HepG2 (cell line): Measurements from ENCODE around the gene CDH23. TPM values are rescaled to one million over a fixed set of nuclear protein-coding genes. Genes with fewer than 3 reads are reported as not detected.

Source experiments
- ATAC-seq: fragments of 200-7000 bp; cut with Tn5 transposase; 3 replicates; pipeline ENCODE4 v1.9.1; 2020; ENCODE audit warnings: mild to moderate bottlenecking, moderate library complexity
- BruUV-seq: library from RNA; stranded (reverse); fragments of 400-500 nt; replicated peaks from 2 replicates; lab custom pipeline; 2021; lab: Mats Ljungman, UMichigan
- CTCF ChIA-PET: fragments of 300-600 bp; formaldehyde crosslinking; extraction: SDS; loops from one replicate; lab custom pipeline; 2021; ENCODE audit warnings: low total read pairs, inconsistent platforms, low intra/inter-chr PET ratio; lab: Yijun Ruan, JAX
- POLR2A ChIA-PET: fragments of 350-600 bp; sonication (Branson Sonifier 250); formaldehyde crosslinking; loops from one replicate; lab custom pipeline; 2020; ENCODE audit warnings: antibody characterized with exemption, inconsistent platforms; lab: Yijun Ruan, JAX
- DNase-seq: peaks from one replicate; pipeline ENCODE4 v3.0.0-alpha.2; 2015; ENCODE audit warnings: low spot score
- FAIRE-seq: peaks from 3 replicates; lab custom pipeline; 2011; peaks lifted over from hg19 to GRCh38; lab: Jason Lieb, UNC
- H2AFZ ChIP-seq: one replicate; pipeline ENCODE4 v1.6.1; 2011; ENCODE audit warnings: low read length, inconsistent platforms
- H3K27ac ChIP-seq: fragments of 300-600 bp; 3 replicates; pipeline ENCODE4 v1.8.0; 2011; ENCODE audit warnings: mixed run types, mild to moderate bottlenecking, mixed read lengths, low read length, inconsistent platforms; ENCODE audit not compliant: insufficient read depth; ENCODE audit errors: extremely low read length
- H3K27me3 ChIP-seq, 2 experiments: fragments of 200-600 bp in 1 of 2; 2 replicates in 1 of 2; 3 replicates in 1 of 2; pipeline versions ENCODE4 v1.6.0 to v1.8.0; 2011; ENCODE audit warnings: low read length in 2 of 2, mild to moderate bottlenecking in 2 of 2, moderate library complexity in 2 of 2, inconsistent platforms in 1 of 2; ENCODE audit not compliant: insufficient read depth in 2 of 2, control insufficient read depth in 1 of 2
- H3K36me3 ChIP-seq, 2 experiments: fragments of 200-600 bp in 1 of 2; replicated peaks in 1 of 2; 2 replicates in 1 of 2; 3 replicates in 1 of 2; pipeline versions ENCODE4 v1.5.1 to v1.8.0; 2011; ENCODE audit warnings: low read length in 2 of 2, inconsistent platforms in 1 of 2; ENCODE audit not compliant: insufficient read depth in 2 of 2, control insufficient read depth in 1 of 2
- H3K4me1 ChIP-seq: 2 replicates; pipeline ENCODE4 v1.5.1; 2012; ENCODE audit warnings: low read length, inconsistent platforms; ENCODE audit not compliant: insufficient read depth
- H3K4me2 ChIP-seq: 2 replicates; pipeline ENCODE4 v1.6.0; 2011; ENCODE audit warnings: low read depth, low read length, inconsistent platforms
- H3K4me3 ChIP-seq, 3 experiments: fragments of 200-600 bp in 1 of 3; sonication (generic), shearing (Covaris generic) in 1 of 3; replicated peaks in 1 of 3; 2 replicates each; pipeline ENCODE4 v1.5.1; 2011 to 2016; ENCODE audit warnings: low read length in 3 of 3, inconsistent platforms in 2 of 3, low read depth in 2 of 3, mild to moderate bottlenecking in 2 of 3, control low read depth in 1 of 3, mixed read lengths in 1 of 3; ENCODE audit not compliant: insufficient read depth in 1 of 3
- H3K79me2 ChIP-seq: one replicate; pipeline ENCODE4 v1.6.1; 2011; ENCODE audit warnings: low read length, inconsistent platforms; ENCODE audit not compliant: insufficient read depth
- H3K9ac ChIP-seq: 2 replicates; pipeline ENCODE4 v1.6.0; 2011; ENCODE audit warnings: mild to moderate bottlenecking, low read depth, low read length, inconsistent platforms; ENCODE audit not compliant: insufficient read depth
- H3K9me3 ChIP-seq: 2 replicates; pipeline ENCODE4 v1.5.1; 2012; ENCODE audit warnings: mild to moderate bottlenecking, low read length
- H4K20me1 ChIP-seq: 2 replicates; pipeline ENCODE4 v1.6.0; 2011; ENCODE audit warnings: inconsistent platforms, mild to moderate bottlenecking, low read length, moderate library complexity; ENCODE audit not compliant: insufficient read depth
- ETV6 ChIP-seq: sonication (generic); formaldehyde crosslinking; conservative IDR thresholded peaks from 2 replicates; pipeline ENCODE4 v1.4.0; 2020; ENCODE audit warnings: missing genetic modification reagents
- ZKSCAN8 ChIP-seq: IDR thresholded peaks from 2 replicates; pipeline ENCODE4 v1.6.1; 2016; ENCODE audit warnings: borderline replicate concordance, missing genetic modification reagents, missing compliant biosample characterization
- ZNF234 ChIP-seq: sonication (generic); formaldehyde crosslinking; conservative IDR thresholded peaks from 2 replicates; pipeline ENCODE4 v1.5.1; 2020; ENCODE audit warnings: mild to moderate bottlenecking, missing genetic modification reagents
- ZNF577 ChIP-seq: sonication (generic); formaldehyde crosslinking; IDR thresholded peaks from 2 replicates; pipeline ENCODE4 v1.4.0; 2020; ENCODE audit warnings: mild to moderate bottlenecking, low read depth, missing genetic modification reagents, borderline replicate concordance
- ZNF839 ChIP-seq: sonication (generic); formaldehyde crosslinking; IDR thresholded peaks from 2 replicates; pipeline ENCODE4 v1.4.0; 2020; ENCODE audit warnings: missing genetic modification reagents, mild to moderate bottlenecking, borderline replicate concordance
- WGBS: methylation state at CpG from one replicate; pipeline ENCODE4 v1.1.6; 2017; ENCODE audit warnings: low lambda C conversion rate; 5-methylcytosine and 5-hydroxymethylcytosine counted together
- in situ Hi-C: cut with HindIII; loops from 2 replicates; pipeline ENCODE4 v1.10.0; 2017; ENCODE audit warnings: low pct_unique_long_range_greater_than_20kb; ENCODE audit not compliant: extremely low pct_ligation_motif_present
- intact Hi-C: fragments of 100-400 bp; cut with micrococcal nuclease; formaldehyde crosslinking; loops from one replicate; pipeline ENCODE4 v1.10.0; 2022; ENCODE audit not compliant: unreplicated experiment
- polyA plus RNA-seq, 8 experiments: library from polyadenylated mRNA; depleted of rRNA in 3 of 8; stranded (reverse) in 7 of 8; unstranded in 1 of 8; fragments of >200 nt; fragmentation: Illumina TruSeq in 4 of 8; extraction: Trizol in 4 of 8; gene quantifications; 2 replicates each; pipeline versions ENCODE4 v1.2.1 to v1.2.3, GENCODE V29; 2011 to 2016; ENCODE audit warnings: low read depth in 4 of 8, missing spikeins in 1 of 8, mixed read lengths in 1 of 8; ENCODE audit not compliant: insufficient read depth in 1 of 8
- total RNA-seq, 5 experiments: library from RNA; depleted of rRNA; stranded (reverse); fragments of >200 nt; fragmentation: Illumina TruSeq; extraction: Trizol; gene quantifications; 2 replicates each; pipeline ENCODE4 v1.2.3, GENCODE V29; 2016; ENCODE audit warnings: low read depth in 1 of 5
- TF ChIP-seq, protein P1 (sequence below): sonication (generic); formaldehyde crosslinking; IDR thresholded peaks from 2 replicates; pipeline ENCODE4 v1.5.0; 2020; ENCODE audit warnings: mild to moderate bottlenecking, low read depth, missing genetic modification reagents, borderline replicate concordance
- TF ChIP-seq, protein P2 (sequence below): sonication (generic); formaldehyde crosslinking; IDR thresholded peaks from 2 replicates; pipeline ENCODE4 v1.4.0; 2020; ENCODE audit warnings: missing genetic modification reagents, borderline replicate concordance

CDH23 gene
- total and polyA plus RNA-seq, 2 of the 13 experiments (the other 11 are each of a cell fraction or from before 2014, with no cell fraction given): 0.13 TPM; not detected in 1

DNA sequence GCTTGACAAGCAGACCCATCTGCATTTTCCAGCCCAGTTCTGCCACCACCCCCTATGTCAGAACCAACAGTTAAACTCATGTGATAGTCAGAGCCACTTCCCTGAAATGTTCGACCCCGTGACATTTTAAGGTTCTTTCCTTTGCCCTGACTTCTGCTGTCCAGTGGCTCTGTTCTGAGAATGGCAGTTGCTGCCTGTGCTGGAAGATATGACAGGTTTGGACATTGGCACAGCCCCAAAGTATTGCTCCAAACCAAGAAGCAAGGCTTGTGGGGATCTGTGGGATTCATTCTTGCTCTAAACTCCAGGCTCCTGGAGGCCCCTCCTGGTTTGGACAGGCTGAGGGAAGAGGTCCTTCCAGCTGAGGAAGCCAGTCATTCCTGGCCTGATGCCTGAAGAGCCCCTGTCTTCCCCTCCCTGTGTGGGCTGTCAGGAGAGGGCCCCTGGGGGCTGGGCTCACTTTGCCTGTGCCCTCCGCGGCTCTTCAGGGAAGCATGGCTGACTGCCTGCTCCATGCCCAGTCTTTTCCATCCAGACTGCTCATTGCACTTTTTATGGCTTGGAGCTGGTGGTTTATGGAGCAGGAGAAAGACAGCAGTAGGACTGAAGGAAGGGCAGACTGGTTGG is 138.0 kb downstream of the CDH23 start:
- TF ChIP-seq, protein P1, sequence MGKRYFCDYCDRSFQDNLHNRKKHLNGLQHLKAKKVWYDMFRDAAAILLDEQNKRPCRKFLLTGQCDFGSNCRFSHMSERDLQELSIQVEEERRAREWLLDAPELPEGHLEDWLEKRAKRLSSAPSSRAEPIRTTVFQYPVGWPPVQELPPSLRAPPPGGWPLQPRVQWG (CRISPR knock-in tag): no peak
- TF ChIP-seq ZKSCAN8 (no peak), ZNF234 (CRISPR knock-in tag) (no peak), ZNF839 (CRISPR knock-in tag) (no peak)
- no TSS peak for BruUV-seq
- Histone ChIP-seq H3K27ac (no peak overlapping the region), H3K4me3 (no peak overlapping the region), H3K9ac (no peak overlapping the region), H4K20me1 (no peaks in the 10 kb centered on the region), H3K36me3 (no peaks in the 10 kb centered on the region), H3K4me2 (no peak overlapping the region), H3K4me1 (no peaks in the 10 kb centered on the region), H3K79me2 (no peaks in the 10 kb centered on the region), H3K9me3 (no peaks in the 10 kb centered on the region), H2AFZ (no peak overlapping the region), H3K27me3 (peaks cover 1 to 41% of the 10 kb centered on the region in 2 experiments; a peak in 4 of 5 replicates)
- ATAC-seq: no peak
- CTCF ChIA-PET: no interaction called here
- intact Hi-C loops (no loop called here), in situ Hi-C loops (no loop called here)
- POLR2A ChIA-PET: no interaction called here
- no peak for DNase-seq
- 7% methylated on average over 3 of the region's 4 CpGs for WGBS
- no peak for FAIRE-seq

DNA sequence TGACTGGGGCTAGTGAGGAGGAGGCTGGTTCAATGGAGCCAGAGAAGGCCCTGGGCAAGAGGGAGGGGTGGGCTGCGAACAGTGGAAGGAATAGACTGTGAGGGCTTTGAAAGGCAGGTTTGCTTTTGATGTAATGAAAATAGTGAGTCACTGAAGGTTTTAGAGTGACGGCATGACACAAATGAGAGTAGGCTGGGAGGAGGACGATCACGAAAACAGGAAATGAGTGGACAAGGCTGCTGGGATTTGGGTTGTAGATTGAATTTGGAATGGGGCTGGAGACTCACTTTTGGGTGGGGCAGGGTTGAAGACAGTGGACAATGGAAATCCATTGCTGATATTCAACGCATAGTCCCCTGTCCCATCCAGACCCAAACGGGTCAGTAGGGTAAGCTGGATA is 139.6 kb downstream of the CDH23 start:
- 15% methylated on average over 6 of the region's 6 CpGs for WGBS
- no peaks in the 10 kb centered on the region for H3K4me1 ChIP-seq
- intact Hi-C loops: no loop called here
- H3K27me3 ChIP-seq: peaks cover 1 to 53% of the 10 kb centered on the region in 2 experiments; a peak in 4 of 5 replicates
- no peaks in the 10 kb centered on the region for H4K20me1 ChIP-seq
- no peaks in the 10 kb centered on the region for H3K79me2 ChIP-seq
- ChIA-PET CTCF (no interaction called here), POLR2A (no interaction called here)
- no peak overlapping the region for H3K4me2 ChIP-seq
- no peak overlapping the region for H3K4me3 ChIP-seq
- BruUV-seq: no TSS peak
- in situ Hi-C loops: no loop called here
- H3K9me3 ChIP-seq: no peaks in the 10 kb centered on the region
- no peak for DNase-seq
- H3K27ac ChIP-seq: no peak overlapping the region
- no peak for ATAC-seq
- H3K9ac ChIP-seq: no peak overlapping the region
- no peak overlapping the region for H2AFZ ChIP-seq
- FAIRE-seq: no peak
- H3K36me3 ChIP-seq: no peaks in the 10 kb centered on the region
- TF ChIP-seq ETV6 (CRISPR knock-in tag) (no peak), ZNF577 (CRISPR knock-in tag) (no peak)
- TF ChIP-seq, protein P2, sequence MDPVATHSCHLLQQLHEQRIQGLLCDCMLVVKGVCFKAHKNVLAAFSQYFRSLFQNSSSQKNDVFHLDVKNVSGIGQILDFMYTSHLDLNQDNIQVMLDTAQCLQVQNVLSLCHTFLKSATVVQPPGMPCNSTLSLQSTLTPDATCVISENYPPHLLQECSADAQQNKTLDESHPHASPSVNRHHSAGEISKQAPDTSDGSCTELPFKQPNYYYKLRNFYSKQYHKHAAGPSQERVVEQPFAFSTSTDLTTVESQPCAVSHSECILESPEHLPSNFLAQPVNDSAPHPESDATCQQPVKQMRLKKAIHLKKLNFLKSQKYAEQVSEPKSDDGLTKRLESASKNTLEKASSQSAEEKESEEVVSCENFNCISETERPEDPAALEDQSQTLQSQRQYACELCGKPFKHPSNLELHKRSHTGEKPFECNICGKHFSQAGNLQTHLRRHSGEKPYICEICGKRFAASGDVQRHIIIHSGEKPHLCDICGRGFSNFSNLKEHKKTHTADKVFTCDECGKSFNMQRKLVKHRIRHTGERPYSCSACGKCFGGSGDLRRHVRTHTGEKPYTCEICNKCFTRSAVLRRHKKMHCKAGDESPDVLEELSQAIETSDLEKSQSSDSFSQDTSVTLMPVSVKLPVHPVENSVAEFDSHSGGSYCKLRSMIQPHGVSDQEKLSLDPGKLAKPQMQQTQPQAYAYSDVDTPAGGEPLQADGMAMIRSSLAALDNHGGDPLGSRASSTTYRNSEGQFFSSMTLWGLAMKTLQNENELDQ: no peak
